Activated CD4-positive, alpha-beta T cell treated with anti-CD3 and anti-CD28 coated beads, Interleukin-2, amount 50 U/mL, for 1 hour (primary cell): ENCODE results near the gene TFPT.
A peak's percentile ranks its signal among the peaks of the same experiment; 100 is the strongest.
"Not testable (repeated sequence)": the region's sequence is repeated elsewhere in the genome, so short reads cannot be mapped to it uniquely, and the experiment has no call there.

Experiments used
- DNase-seq: peaks from one replicate; pipeline ENCODE4 v3.0.0-alpha.2; 2020

Gene TFPT

DNA sequence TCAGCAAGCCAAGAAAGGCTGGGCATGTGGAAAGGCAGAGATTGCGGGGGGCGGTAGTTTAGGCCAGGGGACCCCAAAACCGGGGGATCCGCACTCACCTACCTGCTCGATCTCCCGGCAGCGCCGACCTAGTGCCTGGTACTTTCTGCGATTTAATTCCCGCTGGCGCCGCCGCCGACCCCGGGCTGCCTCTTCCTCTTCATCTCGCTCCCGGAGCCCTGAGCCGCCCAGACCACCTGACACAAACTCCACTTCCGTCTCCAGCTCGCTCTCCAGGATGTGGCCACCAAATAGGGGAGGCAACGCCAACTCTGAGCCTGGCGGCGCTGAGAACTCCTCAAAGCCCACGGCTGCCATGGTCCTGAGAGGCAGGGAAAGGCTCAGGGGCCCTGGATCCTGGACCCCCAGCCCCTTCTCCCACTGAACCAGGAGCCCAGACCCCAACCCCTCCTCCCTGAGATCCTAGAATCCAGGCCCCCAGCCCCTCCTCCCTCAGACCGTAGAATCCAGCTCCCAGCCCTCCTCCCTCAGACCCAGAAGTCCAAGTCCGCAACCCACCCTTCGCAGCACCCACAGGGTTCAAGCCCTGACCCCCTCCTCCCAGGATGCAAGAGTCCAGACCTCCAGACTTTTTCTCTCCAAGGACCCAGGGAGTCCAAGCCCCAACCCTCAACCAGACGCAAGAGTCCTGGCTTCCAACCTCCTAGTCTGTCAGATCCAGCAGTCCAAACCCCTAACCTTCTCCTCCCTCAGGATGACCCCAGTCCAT lies 933 bp downstream of the TFPT start:
- peak; percentile 23 for DNase-seq

DNA sequence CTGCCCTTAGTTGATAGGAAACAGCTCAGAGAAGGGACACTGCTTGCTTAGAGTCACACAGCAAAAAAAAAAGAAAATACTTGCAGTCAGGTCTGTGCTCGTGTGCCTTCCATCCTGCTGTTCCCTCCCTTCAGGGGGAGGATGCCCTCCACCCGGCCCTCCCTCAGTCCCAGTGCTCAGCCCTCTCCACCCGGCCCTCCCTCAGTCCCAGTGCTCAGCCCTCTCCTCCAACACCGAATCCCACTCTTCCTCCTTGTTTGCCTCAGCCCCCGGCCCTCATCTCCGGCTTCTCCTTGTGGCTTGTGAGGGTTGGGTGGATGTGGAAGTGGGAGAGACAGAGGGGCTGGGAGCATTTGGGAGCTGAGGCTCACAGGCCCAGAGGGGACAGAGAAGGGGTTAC lies 5.8 kb downstream of the TFPT start:
- DNase-seq = no peak

DNA sequence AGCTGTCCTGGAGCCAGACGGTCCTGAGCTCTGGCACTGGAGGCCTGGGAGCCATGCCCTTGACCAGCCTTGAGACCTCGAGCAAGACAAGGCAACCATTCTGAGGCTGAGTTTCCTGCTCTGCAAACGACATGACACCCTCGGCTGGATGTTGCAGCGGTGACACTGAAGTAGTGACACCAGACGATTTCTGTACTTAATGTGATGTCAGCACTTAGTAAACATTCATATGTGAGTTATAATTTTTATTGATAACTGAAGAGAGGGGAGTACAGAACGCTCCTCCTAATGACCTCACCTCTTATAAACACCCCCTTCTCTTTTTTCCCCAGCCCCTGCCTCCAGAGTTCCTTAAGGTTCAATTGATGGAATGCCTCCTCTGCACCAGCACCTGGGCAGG lies 7.0 kb downstream of the TFPT start:
- DNase-seq = no peak

DNA sequence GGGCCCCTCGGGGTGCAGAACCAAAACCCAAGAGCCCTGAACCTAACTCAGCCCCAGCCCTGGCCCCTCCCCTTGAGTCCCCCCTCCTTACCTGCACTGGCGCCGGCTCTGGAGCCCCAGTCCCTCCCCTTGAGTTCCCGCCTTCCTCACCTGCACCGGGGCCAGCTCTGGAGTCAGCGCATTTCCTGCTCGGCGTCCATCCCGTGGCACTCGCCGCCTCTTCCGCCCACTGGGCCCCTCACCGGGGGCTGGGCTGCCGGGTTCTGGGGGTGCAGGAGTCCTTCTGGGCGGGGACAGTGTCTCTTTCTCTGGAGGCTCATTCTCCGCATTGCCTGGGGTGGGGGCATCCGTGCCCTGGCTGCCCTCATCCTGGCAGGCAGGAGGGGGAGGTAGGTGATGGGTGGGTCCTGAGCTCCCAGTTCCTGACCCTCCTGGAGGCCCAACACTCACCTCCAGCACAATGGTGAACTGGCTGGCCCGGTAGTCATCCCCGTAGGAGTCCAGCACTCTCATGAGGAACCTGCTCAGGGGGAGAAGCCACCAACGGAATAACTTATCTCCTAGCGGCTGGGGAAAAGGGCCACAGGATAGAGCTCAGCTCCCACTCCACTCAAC lies 7.5 kb downstream of the TFPT start:
- DNase-seq = no peak

DNA sequence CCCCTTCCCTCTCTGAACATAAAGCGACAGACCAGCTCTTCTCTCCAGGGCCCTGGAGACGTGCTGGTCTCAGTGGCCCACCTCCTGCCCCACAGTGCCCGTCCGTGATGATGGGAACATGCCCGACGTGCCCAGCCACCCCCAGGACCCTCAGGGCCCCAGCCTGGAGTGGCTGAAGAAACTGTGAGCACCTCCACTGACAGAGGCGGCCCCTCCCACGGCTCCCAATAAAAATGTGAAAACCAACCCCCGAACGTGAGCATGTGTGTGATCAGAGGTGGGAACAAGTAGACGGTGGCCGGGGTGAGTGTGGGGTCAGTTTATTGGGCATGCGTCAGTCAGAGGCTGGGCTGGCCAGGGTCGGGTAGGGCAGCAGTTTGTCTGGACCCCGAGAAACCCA lies 8.7 kb downstream of the TFPT start:
- no peak for DNase-seq

GRCh38 chr19:54105796-54106195 lies 9.7 kb downstream of the TFPT start:
- DNase-seq = no peak

GRCh38 chr19:54104998-54105715 lies 10.3 kb downstream of the TFPT start:
- no peak for DNase-seq

GRCh38 chr19:54102421-54103169 lies 12.9 kb downstream of the TFPT start, which contains the start of gene NDUFA3:
Gene NDUFA3 (plus strand): TSS chr19:54102855. CDS start chr19:54102879, 24 bp downstream.
- peak; percentile 96 for DNase-seq

DNA sequence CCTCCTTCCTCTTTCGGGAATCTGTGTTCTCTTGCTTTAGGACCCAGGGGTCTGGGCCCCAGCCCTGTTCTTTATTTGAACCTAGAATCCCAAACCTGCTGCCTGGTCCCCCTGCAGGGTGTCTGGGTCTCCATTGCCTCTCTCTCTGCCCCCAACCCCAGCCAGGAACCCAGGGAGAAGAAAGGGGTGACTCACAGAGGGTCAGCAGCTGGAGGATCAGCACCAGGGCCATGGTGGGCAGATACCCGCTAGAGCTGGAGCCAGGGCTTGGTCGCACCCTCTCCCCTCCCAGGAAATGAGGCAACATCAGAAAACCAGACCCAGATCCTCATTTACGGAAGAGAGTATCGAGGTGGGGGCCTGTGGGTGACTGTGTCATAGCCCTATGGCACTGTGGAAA lies 14.9 kb downstream of the TFPT start, which contains the start of gene OSCAR:
Gene OSCAR (minus strand): TSS at position 243 of the 400 bp plus-strand sequence. CDS start 11 bp downstream, at position 232.
- no peak for DNase-seq

GRCh38 chr19:54099903-54100255 lies 15.6 kb downstream of the TFPT start:
- DNase-seq = not testable (repeated sequence)

- no peak for DNase-seq
Measured at GRCh38 chr19:54099190-54099902, 16.1 kb downstream of the TFPT start.

DNA sequence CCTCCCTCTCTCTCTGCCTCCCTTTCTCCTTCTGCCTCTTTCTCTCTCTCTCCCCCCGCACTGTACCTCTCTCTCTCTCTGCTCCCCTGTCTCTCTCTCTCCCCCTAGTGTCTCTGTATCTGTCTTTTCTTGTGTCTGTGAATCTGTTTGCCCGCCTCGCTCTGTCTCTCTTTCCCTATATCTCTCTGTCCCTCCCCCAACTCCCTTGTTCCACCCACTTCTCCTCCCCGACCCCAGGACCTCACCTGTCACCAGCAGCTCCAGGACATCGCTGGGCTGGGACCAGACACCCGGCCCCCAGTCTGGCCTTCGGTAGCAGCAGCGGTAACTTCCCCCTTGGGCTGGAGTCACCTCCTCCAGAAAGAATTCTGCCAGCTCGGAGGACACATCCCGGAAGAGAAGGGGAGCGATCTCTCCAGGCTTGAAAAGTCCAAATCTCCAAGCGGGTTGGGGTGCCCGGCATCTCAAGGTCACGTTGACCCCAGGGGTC lies 18.8 kb downstream of the TFPT start:
- no peak for DNase-seq

GRCh38 chr19:54095859-54096616 lies 19.4 kb downstream of the TFPT start:
- peak; percentile 47 for DNase-seq

GRCh38 chr19:54095136-54095858 lies 20.2 kb downstream of the TFPT start:
- no peak for DNase-seq

DNA sequence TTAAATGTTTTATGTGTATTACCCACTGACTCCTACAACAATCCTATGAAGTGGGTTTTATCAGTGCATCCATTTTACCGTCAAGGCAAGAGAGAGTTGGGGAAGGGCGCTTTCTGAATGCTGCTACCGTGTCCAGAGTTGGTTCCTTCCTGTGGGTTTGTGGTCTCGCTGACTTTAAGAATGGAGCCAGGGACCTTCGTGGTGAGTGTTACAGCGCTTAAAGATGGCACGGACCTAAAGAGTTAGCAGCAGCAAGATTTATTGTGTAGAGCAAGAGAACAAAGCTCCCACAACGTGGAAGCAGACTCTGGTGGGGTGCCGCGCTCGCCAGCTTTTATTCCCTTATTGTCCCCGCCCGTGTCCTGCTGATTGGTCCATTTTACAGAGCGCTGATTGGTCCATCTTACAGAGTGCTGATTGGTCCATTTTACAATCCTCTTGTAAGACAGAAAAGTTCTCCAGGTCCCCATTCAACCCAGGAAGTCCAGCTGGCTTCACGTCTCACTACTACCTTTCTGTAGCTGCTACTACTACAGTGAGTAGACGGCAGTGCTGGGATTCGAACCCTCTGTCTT lies 20.9 kb downstream of the TFPT start:
- no peak for DNase-seq

DNA sequence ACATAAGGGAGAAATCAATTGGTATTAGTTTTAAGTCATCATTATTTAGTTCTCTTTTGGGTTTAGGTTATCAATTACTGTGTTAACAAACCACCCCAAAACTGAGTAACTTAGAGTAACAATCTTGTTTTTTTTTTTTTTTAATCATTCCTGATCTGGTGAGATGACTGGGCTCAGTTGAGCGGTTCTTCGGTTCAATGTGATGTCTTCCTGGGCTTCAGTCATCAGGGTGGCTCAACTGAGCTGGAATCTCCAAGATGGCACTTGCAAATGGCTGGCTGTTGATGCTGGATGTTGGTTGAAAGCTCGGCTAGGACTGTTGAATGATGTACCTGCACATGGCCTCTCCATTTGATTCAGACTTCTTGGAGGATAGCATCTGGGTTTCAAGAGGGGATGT lies 31.0 kb downstream of the TFPT start:
- no peak for DNase-seq

GRCh38 chr19:54081032-54081431 lies 34.4 kb downstream of the TFPT start, which contains the start of gene TARM1:
Gene TARM1 (minus strand): TSS chr19:54081365. CDS start chr19:54081340, 25 bp downstream.
- no peak for DNase-seq

GRCh38 chr19:54077334-54077733 lies 38.1 kb downstream of the TFPT start:
- no peak for DNase-seq

DNA sequence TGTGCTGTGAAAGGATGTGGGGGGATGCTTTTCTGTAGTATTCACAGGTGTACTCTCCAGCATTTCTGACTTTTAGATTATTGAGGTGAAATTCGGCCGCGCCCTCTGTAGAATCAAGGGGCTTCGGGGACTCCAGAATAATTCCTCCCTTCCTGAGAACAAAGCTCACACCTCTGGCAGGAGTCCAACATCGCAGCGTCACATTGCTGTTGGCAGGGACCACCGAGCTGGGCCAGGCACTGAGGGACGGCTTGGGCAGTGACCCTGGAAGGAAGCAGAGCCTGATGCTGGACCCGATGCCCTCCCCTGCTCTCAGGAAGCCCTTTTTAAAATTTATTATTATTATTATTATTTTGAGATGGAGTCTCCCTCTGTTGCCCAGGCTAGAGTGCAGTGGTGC lies 40.6 kb downstream of the TFPT start:
- no peak for DNase-seq

- no peak for DNase-seq
Measured at GRCh38 chr19:54073829-54074228, 41.6 kb downstream of the TFPT start.
